ENCODE data around the gene HNRNPUL1.
A peak's percentile ranks its signal among the peaks of the same experiment; 100 is the strongest.

The HNRNPUL1 gene

GRCh38 chr19:41263042-41263849, 926 bp upstream of the HNRNPUL1 start:
- TF ChIP-seq SIN3A (IDR thresholded peaks at IDR 0.05; ENCODE audit: borderline replicate concordance, insufficient read depth, low read length), result 0 out of 2 replicates have a peak, but pooled peaks have one; percentile 23
- TF ChIP-seq POLR2AphosphoS5 (IDR thresholded peaks at IDR 0.05; ENCODE audit: low read depth, low read length), result peak; percentile 58
- no peak for TF ChIP-seq FOXP2 (optimal IDR thresholded peaks at IDR 0.05; ENCODE audit: borderline replicate concordance, extremely low read depth, extremely low read length, insufficient read depth)
- peak; percentile 90; the same call in 1 of the 2 replicates for TF ChIP-seq TAF1 (IDR thresholded peaks at IDR 0.05; ENCODE audit: borderline replicate concordance, insufficient read depth, low read length)
- TF ChIP-seq REST (IDR thresholded peaks at IDR 0.05; ENCODE audit: insufficient read depth in 1 of 2, low read depth in 2 of 2, low read length in 2 of 2), result no peak

GRCh38 chr19:41264581-41265394, 616 bp downstream of the HNRNPUL1 start:
- no peak for TF ChIP-seq REST (IDR thresholded peaks at IDR 0.05; ENCODE audit: insufficient read depth in 1 of 2, low read depth in 2 of 2, low read length in 2 of 2)
- TF ChIP-seq TAF1 (IDR thresholded peaks at IDR 0.05; ENCODE audit: borderline replicate concordance, insufficient read depth, low read length), result 0 out of 2 replicates have a peak, but pooled peaks have one; percentile 57
- no peak for TF ChIP-seq FOXP2 (optimal IDR thresholded peaks at IDR 0.05; ENCODE audit: borderline replicate concordance, extremely low read depth, extremely low read length, insufficient read depth)
- TF ChIP-seq POLR2AphosphoS5 (IDR thresholded peaks at IDR 0.05; ENCODE audit: low read depth, low read length), result no peak
- TF ChIP-seq SIN3A (IDR thresholded peaks at IDR 0.05; ENCODE audit: borderline replicate concordance, insufficient read depth, low read length), result 0 out of 2 replicates have a peak, but pooled peaks have one; percentile 35

GRCh38 chr19:41265395-41266153, 1.4 kb downstream of the HNRNPUL1 start:
- TF ChIP-seq TAF1 (IDR thresholded peaks at IDR 0.05; ENCODE audit: borderline replicate concordance, insufficient read depth, low read length), result no peak

GRCh38 chr19:41269055-41269454, 4.9 kb downstream of the HNRNPUL1 start:
- no peak for TF ChIP-seq REST (IDR thresholded peaks at IDR 0.05; ENCODE audit: insufficient read depth in 1 of 2, low read depth in 2 of 2, low read length in 2 of 2)
- TF ChIP-seq TAF1 (IDR thresholded peaks at IDR 0.05; ENCODE audit: borderline replicate concordance, insufficient read depth, low read length), result no peak
- TF ChIP-seq POLR2AphosphoS5 (IDR thresholded peaks at IDR 0.05; ENCODE audit: low read depth, low read length), result no peak
- no peak for TF ChIP-seq FOXP2 (optimal IDR thresholded peaks at IDR 0.05; ENCODE audit: borderline replicate concordance, extremely low read depth, extremely low read length, insufficient read depth)
- TF ChIP-seq SIN3A (IDR thresholded peaks at IDR 0.05; ENCODE audit: borderline replicate concordance, insufficient read depth, low read length), result no peak

- no peak for TF ChIP-seq TAF1 (IDR thresholded peaks at IDR 0.05; ENCODE audit: borderline replicate concordance, insufficient read depth, low read length)
Observed at GRCh38 chr19:41269571-41269970, 5.4 kb downstream of the HNRNPUL1 start.
